ENCODE data around the gene STT3B. TPM values are rescaled to one million over a fixed set of nuclear protein-coding genes. Genes with fewer than 3 reads are reported as not detected.

Gene STT3B
- total and polyA plus RNA-seq, 2 of the 4 experiments (the other 2 are of a cell fraction), result 45.5 to 86.4 TPM

- TF ChIP-seq USF2 (IDR thresholded peaks at IDR 0.05; ENCODE audit: low read depth, low read length), result 0 out of 2 replicates have a peak, but pooled peaks have one; percentile 7
- TF ChIP-seq CEBPB (IDR thresholded peaks at IDR 0.05; ENCODE audit: low read depth, low read length), result peak; percentile 90
- no peak for TF ChIP-seq CHD1 (IDR thresholded peaks at IDR 0.05; ENCODE audit: low read depth, low read length)
- DNase-seq (peak; percentile 17), ATAC-seq (ENCODE audit: low read depth) (no peak)
- no peak overlapping the region for H2BK5ac ChIP-seq (ENCODE audit: low read depth, low read length, poor library complexity, severe bottlenecking)
- no peak overlapping the region for H4K5ac ChIP-seq (ENCODE audit: low read depth, low read length)
- no peak overlapping the region for H4K8ac ChIP-seq (ENCODE audit: low read depth in 2 of 2, low read length in 2 of 2)
- in situ Hi-C loops (cut with MboI; ENCODE audit: low sequenced_read_pairs) (loop anchor here (10.0 kb wide), 1 partner anchor 221 kb away; no protein-coding TSS in a partner anchor), dilution Hi-C loops (cut with HindIII; ENCODE audit: low sequenced_read_pairs, unreplicated experiment) (no loop called here), intact Hi-C loops (cut with micrococcal nuclease) (no loop called here)
- H3K56ac ChIP-seq (ENCODE audit: extremely low read depth, insufficient read depth, low read length), result no peak overlapping the region
- H3K9ac ChIP-seq (ENCODE audit: low read depth, low read length), result no peak overlapping the region
- H3K18ac ChIP-seq (ENCODE audit: low read depth, low read length), result no peak overlapping the region
- no peak overlapping the region for H2BK120ac ChIP-seq (ENCODE audit: low read depth, low read length)
- H3K23ac ChIP-seq (ENCODE audit: low read depth, low read length), result no peak overlapping the region
- no peak overlapping the region for H2BK15ac ChIP-seq (ENCODE audit: low read depth, low read length)
- no TSS peak for BruUV-seq (replicated peaks)
- no peak overlapping the region for H2AK9ac ChIP-seq (replicated peaks; ENCODE audit: low read depth, low read length, poor library complexity)
- ChIA-PET POLR2A (ENCODE audit: unreplicated experiment) (no interaction called here), CTCF (no interaction called here)
- H3K14ac ChIP-seq (replicated peaks; ENCODE audit: low read depth, low read length), result no peak overlapping the region
- H4K91ac ChIP-seq (ENCODE audit: insufficient read depth, low read depth, low read length), result no peak overlapping the region
- peaks cover 33% of the 10 kb centered on the region for H4K20me1 ChIP-seq (ENCODE audit: insufficient read depth, low read length)
- H3K9me1 ChIP-seq (ENCODE audit: insufficient read depth, low read length), result peaks cover 10% of the 10 kb centered on the region
- no peak overlapping the region for H2AFZ ChIP-seq (replicated peaks; ENCODE audit: low read length, poor library complexity)
- no peak overlapping the region for H2AK5ac ChIP-seq (ENCODE audit: low read depth, low read length)
- peaks cover 8 to 42% of the 10 kb centered on the region in 2 experiments; a peak in 3 of 4 replicates for H3K79me1 ChIP-seq (ENCODE audit: low read depth in 1 of 2, low read length in 2 of 2)
- peaks cover 6% of the 10 kb centered on the region for H3K4me1 ChIP-seq (ENCODE audit: control insufficient read depth, insufficient read depth, low read length)
- no peak overlapping the region for H3K4me3 ChIP-seq (ENCODE audit: insufficient read depth, low read depth, low read length)
- no peak overlapping the region for H3K4me2 ChIP-seq (ENCODE audit: low read depth, low read length)
- no peak overlapping the region for H2BK20ac ChIP-seq (ENCODE audit: low read depth, low read length)
- H3K27me3 ChIP-seq (ENCODE audit: control insufficient read depth, insufficient read depth, low read length), result no peaks in the 10 kb centered on the region
- H3K9me3 ChIP-seq (ENCODE audit: control insufficient read depth, insufficient read depth, low read length), result no peaks in the 10 kb centered on the region
- no peak overlapping the region for H3K4ac ChIP-seq (ENCODE audit: low read depth, low read length)
- no peaks in the 10 kb centered on the region for H3K36me3 ChIP-seq (ENCODE audit: control insufficient read depth, insufficient read depth, low read length)
- H3K27ac ChIP-seq (ENCODE audit: insufficient read depth, low read length), result no peak overlapping the region
These were observed 10.7 kb downstream of the STT3B start for GRCh38 chr3:31543375-31543774.
